Activated CD4-positive, alpha-beta T cell treated with anti-CD3 and anti-CD28 coated beads for 36 hours (primary cell): Measurements from ENCODE around the gene DCLRE1A. TPM values are rescaled to one million over a fixed set of nuclear protein-coding genes. Genes with fewer than 3 reads are reported as not detected.

Experiments used
- ATAC-seq: fragments of 200-7000 bp; cut with Tn5 transposase; one replicate; pipeline ENCODE4 v1.10.0; 2021; ENCODE audit warnings: mild to moderate bottlenecking, moderate library complexity
- CTCF ChIA-PET: fragments of 350-600 bp; sonication (Branson Sonifier 250); formaldehyde crosslinking; loops from one replicate; lab custom pipeline; 2021; ENCODE audit warnings: antibody characterized with exemption; lab: Charles Lee
- POLR2A ChIA-PET: fragments of 350-600 bp; sonication (Branson Sonifier 250); formaldehyde crosslinking; loops from one replicate; lab custom pipeline; 2021; ENCODE audit warnings: antibody characterized with exemption, inconsistent platforms; lab: Charles Lee
- DNase-seq: peaks from one replicate; pipeline ENCODE4 v3.0.0-alpha.2; 2020
- H3K27ac Mint-ChIP-seq: one replicate; pipeline ENCODE4 v1.8.0; 2021; ENCODE audit warnings: mixed read lengths
- H3K27me3 Mint-ChIP-seq: one replicate; pipeline ENCODE4 v1.8.0; 2021; ENCODE audit warnings: mixed read lengths
- H3K36me3 Mint-ChIP-seq: one replicate; pipeline ENCODE4 v1.8.0; 2021; ENCODE audit warnings: low read depth, mixed read lengths
- H3K4me1 Mint-ChIP-seq: one replicate; pipeline ENCODE4 v1.8.0; 2021; ENCODE audit warnings: mixed read lengths
- H3K4me3 Mint-ChIP-seq: one replicate; pipeline ENCODE4 v1.8.0; 2021; ENCODE audit warnings: mild to moderate bottlenecking, moderate library complexity, mixed read lengths
- H3K9me3 Mint-ChIP-seq: one replicate; pipeline ENCODE4 v1.8.0; 2021; ENCODE audit warnings: low read depth, mixed read lengths
- intact Hi-C, 2 experiments: fragments of 100-400 bp; cut with DNase I in 1 of 2; cut with micrococcal nuclease in 1 of 2; formaldehyde crosslinking; loops; one replicate each; pipeline versions ENCODE4 v1.14.2 to v1.15.1; 2022 to 2024; cut with DNase I, micrococcal nuclease
- total RNA-seq, 2 experiments: library from RNA; stranded (reverse); gene quantifications; one replicate each; pipeline ENCODE4 v1.2.3, GENCODE V29; 2021

The DCLRE1A gene
- total RNA-seq, 2 experiments from 2014 or later = 12.5 to 14.4 TPM

GRCh38 chr10:113879691-113880090 is 25.8 kb upstream of the DCLRE1A start:
- DNase-seq (no peak), ATAC-seq (no peak)
- intact Hi-C loops = no loop called here
- H3K4me3 Mint-ChIP-seq = no peak overlapping the region
- H3K9me3 Mint-ChIP-seq = no peaks in the 10 kb centered on the region
- no peak overlapping the region for H3K27ac Mint-ChIP-seq
- H3K27me3 Mint-ChIP-seq = no peaks in the 10 kb centered on the region
- CTCF ChIA-PET = no interaction called here
- POLR2A ChIA-PET = no interaction called here
- H3K36me3 Mint-ChIP-seq = peaks cover 30% of the 10 kb centered on the region
- peaks cover 15% of the 10 kb centered on the region for H3K4me1 Mint-ChIP-seq

GRCh38 chr10:113876461-113876860 is 22.6 kb upstream of the DCLRE1A start:
- no peak overlapping the region for H3K27ac Mint-ChIP-seq

GRCh38 chr10:113875212-113875611 is 21.3 kb upstream of the DCLRE1A start:
- Mint-ChIP-seq H3K27me3 (no peaks in the 10 kb centered on the region), H3K9me3 (peaks cover 12% of the 10 kb centered on the region), H3K27ac (no peak overlapping the region), H3K4me1 (peaks cover 9% of the 10 kb centered on the region), H3K4me3 (no peak overlapping the region), H3K36me3 (peaks cover 33% of the 10 kb centered on the region)
- ChIA-PET POLR2A (interaction anchor here (0.7 kb wide), 1 partner anchor 181 kb away, joined by 3 read pairs; no protein-coding TSS in a partner anchor), CTCF (interaction anchor here (0.5 kb wide), 1 partner anchor 148 kb away, joined by 3 read pairs; no protein-coding TSS in a partner anchor)
- ATAC-seq (no peak), DNase-seq (no peak)
- intact Hi-C loops = no loop called here

More at GRCh38 chr10:113876461-113876860, 22.6 kb upstream of the DCLRE1A start:
- Mint-ChIP-seq H3K27me3 (no peaks in the 10 kb centered on the region), H3K9me3 (peaks cover 12% of the 10 kb centered on the region), H3K4me1 (peaks cover 9% of the 10 kb centered on the region), H3K36me3 (peaks cover 31% of the 10 kb centered on the region), H3K4me3 (no peak overlapping the region)
- POLR2A ChIA-PET = no interaction called here
- CTCF ChIA-PET = no interaction called here
- no peak for DNase-seq
- intact Hi-C loops = no loop called here
- ATAC-seq = no peak

GRCh38 chr10:113872139-113873030 is 18.5 kb upstream of the DCLRE1A start:
- ATAC-seq (no peak), DNase-seq (no peak)
- Mint-ChIP-seq H3K4me3 (no peak overlapping the region), H3K9me3 (peaks cover 12% of the 10 kb centered on the region), H3K36me3 (peaks cover 36% of the 10 kb centered on the region), H3K27ac (no peak overlapping the region), H3K4me1 (peaks cover 11% of the 10 kb centered on the region), H3K27me3 (no peaks in the 10 kb centered on the region)
- ChIA-PET CTCF (interaction anchor here (0.6 to 0.7 kb wide), 3 partner anchors 10 to 202 kb away, joined by 3 to 4 read pairs (median 3); no protein-coding TSS in a partner anchor), POLR2A (no interaction called here)
- intact Hi-C loops = no loop called here

- ATAC-seq (no peak), DNase-seq (no peak)
- Mint-ChIP-seq H3K27me3 (no peaks in the 10 kb centered on the region), H3K4me3 (no peak overlapping the region), H3K9me3 (peaks cover 12% of the 10 kb centered on the region), H3K27ac (no peak overlapping the region), H3K36me3 (peaks cover 37% of the 10 kb centered on the region), H3K4me1 (peaks cover 11% of the 10 kb centered on the region)
- ChIA-PET CTCF (no interaction called here), POLR2A (no interaction called here)
- intact Hi-C loops = no loop called here
Measured at GRCh38 chr10:113869789-113870188, 15.9 kb upstream of the DCLRE1A start.

GRCh38 chr10:113867904-113868303 is 14.0 kb upstream of the DCLRE1A start:
- Mint-ChIP-seq H3K4me3 (no peak overlapping the region), H3K27me3 (no peaks in the 10 kb centered on the region), H3K36me3 (peaks cover 40% of the 10 kb centered on the region), H3K9me3 (peaks cover 11% of the 10 kb centered on the region), H3K4me1 (peaks cover 5% of the 10 kb centered on the region), H3K27ac (no peak overlapping the region)
- CTCF ChIA-PET = no interaction called here
- ATAC-seq = no peak
- DNase-seq = no peak
- intact Hi-C loops = no loop called here
- POLR2A ChIA-PET = no interaction called here

GRCh38 chr10:113866551-113867394 is 12.9 kb upstream of the DCLRE1A start:
- no peaks in the 10 kb centered on the region for H3K27me3 Mint-ChIP-seq
- intact Hi-C loops = no loop called here
- CTCF ChIA-PET = no interaction called here
- peaks cover 5% of the 10 kb centered on the region for H3K9me3 Mint-ChIP-seq
- no peak for ATAC-seq
- peaks cover 35% of the 10 kb centered on the region for H3K36me3 Mint-ChIP-seq
- DNase-seq = no peak
- H3K4me3 Mint-ChIP-seq = no peak overlapping the region
- peaks cover 5% of the 10 kb centered on the region for H3K4me1 Mint-ChIP-seq
- POLR2A ChIA-PET = no interaction called here
- no peak overlapping the region for H3K27ac Mint-ChIP-seq

GRCh38 chr10:113865901-113866300 is 12.0 kb upstream of the DCLRE1A start:
- H3K4me1 Mint-ChIP-seq = peaks cover 5% of the 10 kb centered on the region
- peaks cover 36% of the 10 kb centered on the region for H3K36me3 Mint-ChIP-seq
- ATAC-seq = no peak
- H3K9me3 Mint-ChIP-seq = peaks cover 2% of the 10 kb centered on the region
- ChIA-PET CTCF (no interaction called here), POLR2A (no interaction called here)
- H3K27ac Mint-ChIP-seq = no peak overlapping the region
- DNase-seq = no peak
- intact Hi-C loops = no loop called here
- H3K27me3 Mint-ChIP-seq = no peaks in the 10 kb centered on the region
- no peak overlapping the region for H3K4me3 Mint-ChIP-seq

- peaks cover 2% of the 10 kb centered on the region for H3K9me3 Mint-ChIP-seq
- H3K4me3 Mint-ChIP-seq = no peak overlapping the region
- ATAC-seq (no peak), DNase-seq (no peak)
- no peak overlapping the region for H3K27ac Mint-ChIP-seq
- H3K27me3 Mint-ChIP-seq = no peaks in the 10 kb centered on the region
- intact Hi-C loops = loop anchor here in 1 of 2 experiments (10.0 kb wide), 1 partner anchor 666 kb away; no protein-coding TSS in a partner anchor
- ChIA-PET POLR2A (no interaction called here), CTCF (interaction anchor here (1.4 kb wide), 1 partner anchor 38 kb away, joined by 3 read pairs; no protein-coding TSS in a partner anchor)
- peaks cover 44% of the 10 kb centered on the region for H3K36me3 Mint-ChIP-seq
- H3K4me1 Mint-ChIP-seq = peaks cover 13% of the 10 kb centered on the region
Measured at GRCh38 chr10:113859261-113859660, 5.4 kb upstream of the DCLRE1A start.

- H3K9me3 Mint-ChIP-seq = no peaks in the 10 kb centered on the region
- no peak overlapping the region for H3K4me3 Mint-ChIP-seq
- peaks cover 16% of the 10 kb centered on the region for H3K4me1 Mint-ChIP-seq
- intact Hi-C loops = loop anchor here in 1 of 2 experiments (10.0 kb wide), 1 partner anchor 666 kb away; no protein-coding TSS in a partner anchor
- no peak for DNase-seq
- CTCF ChIA-PET = interaction anchor here (0.7 to 1.4 kb wide), 3 partner anchors 9 to 600 kb away, joined by 3 to 5 read pairs (median 4); no protein-coding TSS in a partner anchor
- no peaks in the 10 kb centered on the region for H3K27me3 Mint-ChIP-seq
- POLR2A ChIA-PET = no interaction called here
- no peak for ATAC-seq
- H3K27ac Mint-ChIP-seq = no peak overlapping the region
- H3K36me3 Mint-ChIP-seq = peaks cover 38% of the 10 kb centered on the region
Measured at GRCh38 chr10:113858541-113858940, 4.7 kb upstream of the DCLRE1A start.

GRCh38 chr10:113857210-113857609 is 3.3 kb upstream of the DCLRE1A start:
- no peak for ATAC-seq
- DNase-seq = no peak
- no peak overlapping the region for H3K27ac Mint-ChIP-seq
- intact Hi-C loops = loop anchor here in 1 of 2 experiments (10.0 kb wide), 1 partner anchor 668 kb away; no protein-coding TSS in a partner anchor
- H3K9me3 Mint-ChIP-seq = no peaks in the 10 kb centered on the region
- peaks cover 36% of the 10 kb centered on the region for H3K36me3 Mint-ChIP-seq
- no peaks in the 10 kb centered on the region for H3K27me3 Mint-ChIP-seq
- H3K4me1 Mint-ChIP-seq = peaks cover 27% of the 10 kb centered on the region
- no peak overlapping the region for H3K4me3 Mint-ChIP-seq
- POLR2A ChIA-PET = no interaction called here
- CTCF ChIA-PET = interaction anchor here (0.6 kb wide), 1 partner anchor 240 kb away, joined by 3 read pairs; no protein-coding TSS in a partner anchor
